Mesothelial cell of epicardium (in vitro differentiated cells): ENCODE data around the gene DLG4. TPM values are rescaled to one million over a fixed set of nuclear protein-coding genes. Genes with fewer than 3 reads are reported as not detected.
A peak's percentile ranks its signal among the peaks of the same experiment; 100 is the strongest.

Experiments used
- DNase-seq, 2 experiments: peaks; one replicate each; pipeline ENCODE4 v3.0.0; 2021; ENCODE audit warnings: low spot score in 2 of 2; ENCODE audit not compliant: unreplicated experiment in 2 of 2
- H3K27ac Mint-ChIP-seq: 2 replicates; pipeline ENCODE4 v1.8.0; 2021; ENCODE audit warnings: mixed read lengths
- H3K27me3 Mint-ChIP-seq: 2 replicates; pipeline ENCODE4 v1.8.0; 2021; ENCODE audit warnings: low read depth, mixed read lengths
- H3K36me3 Mint-ChIP-seq: 2 replicates; pipeline ENCODE4 v1.8.0; 2021; ENCODE audit warnings: mixed read lengths
- H3K4me1 Mint-ChIP-seq: 2 replicates; pipeline ENCODE4 v1.8.0; 2021; ENCODE audit warnings: mixed read lengths
- H3K4me3 Mint-ChIP-seq: 2 replicates; pipeline ENCODE4 v1.8.0; 2021; ENCODE audit warnings: mild to moderate bottlenecking, moderate library complexity, mixed read lengths
- H3K9me3 Mint-ChIP-seq: 2 replicates; pipeline ENCODE4 v1.8.0; 2021; ENCODE audit warnings: mixed read lengths
- total RNA-seq: library from RNA; stranded (reverse); gene quantifications from 3 replicates; pipeline ENCODE4 v1.2.1, GENCODE V29; 2021
- TF ChIP-seq, protein P1 (sequence below): fragments of 200-600 bp; sonication (generic); IDR thresholded peaks from one replicate; pipeline ENCODE4 v1.5.0; 2021; ENCODE audit warnings: antibody characterized with exemption; ENCODE audit not compliant: unreplicated experiment

The DLG4 gene
- total RNA-seq, 1 donor from 2014 or later, result 62.4 TPM

DNA sequence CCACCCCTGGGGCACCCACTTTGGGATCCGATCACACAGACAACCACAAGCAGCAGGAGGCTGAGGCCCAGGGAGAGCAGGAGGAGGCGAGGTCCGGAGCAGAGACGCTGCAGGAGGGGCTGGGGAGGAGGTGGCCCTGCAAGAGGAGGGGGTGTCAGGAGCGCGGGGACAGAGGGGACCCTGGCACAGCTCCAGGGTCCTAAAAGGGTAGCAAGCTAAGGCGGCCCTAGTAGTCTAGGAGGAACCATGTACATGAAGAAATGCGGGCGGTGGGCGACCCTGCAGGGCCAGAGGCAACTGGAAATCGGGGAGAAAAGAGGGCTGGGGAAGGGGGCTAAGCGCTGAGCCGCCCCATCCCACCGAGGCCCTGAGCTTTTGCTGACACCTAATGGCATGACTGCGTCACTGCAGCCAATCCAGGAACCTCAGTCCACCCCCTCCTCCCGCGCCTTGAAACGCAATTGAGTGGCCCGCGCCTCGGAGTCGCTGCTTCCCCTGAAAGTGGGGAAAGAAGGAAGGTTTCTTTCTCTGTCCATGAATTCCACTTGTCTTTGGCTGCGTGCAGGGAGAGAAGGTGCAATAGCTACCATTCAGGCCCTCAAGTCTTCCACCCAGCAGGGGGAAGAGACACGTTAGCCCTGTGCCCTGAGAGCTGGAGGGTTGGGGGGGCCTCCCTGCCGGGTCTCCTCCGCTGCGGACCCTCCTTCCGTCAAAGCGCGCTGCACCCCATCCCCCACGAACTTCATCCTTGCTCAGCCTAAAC, 42.3 kb downstream of the DLG4 start:
- H3K27me3 Mint-ChIP-seq, result no peaks in the 10 kb centered on the region
- no peak overlapping the region for H3K27ac Mint-ChIP-seq
- H3K4me3 Mint-ChIP-seq, result no peak overlapping the region
- peaks cover 6% of the 10 kb centered on the region for H3K36me3 Mint-ChIP-seq
- no peaks in the 10 kb centered on the region for H3K9me3 Mint-ChIP-seq
- DNase-seq, result peak; percentile 69 to 88
- H3K4me1 Mint-ChIP-seq, result peaks cover 9% of the 10 kb centered on the region
- TF ChIP-seq, protein P1, sequence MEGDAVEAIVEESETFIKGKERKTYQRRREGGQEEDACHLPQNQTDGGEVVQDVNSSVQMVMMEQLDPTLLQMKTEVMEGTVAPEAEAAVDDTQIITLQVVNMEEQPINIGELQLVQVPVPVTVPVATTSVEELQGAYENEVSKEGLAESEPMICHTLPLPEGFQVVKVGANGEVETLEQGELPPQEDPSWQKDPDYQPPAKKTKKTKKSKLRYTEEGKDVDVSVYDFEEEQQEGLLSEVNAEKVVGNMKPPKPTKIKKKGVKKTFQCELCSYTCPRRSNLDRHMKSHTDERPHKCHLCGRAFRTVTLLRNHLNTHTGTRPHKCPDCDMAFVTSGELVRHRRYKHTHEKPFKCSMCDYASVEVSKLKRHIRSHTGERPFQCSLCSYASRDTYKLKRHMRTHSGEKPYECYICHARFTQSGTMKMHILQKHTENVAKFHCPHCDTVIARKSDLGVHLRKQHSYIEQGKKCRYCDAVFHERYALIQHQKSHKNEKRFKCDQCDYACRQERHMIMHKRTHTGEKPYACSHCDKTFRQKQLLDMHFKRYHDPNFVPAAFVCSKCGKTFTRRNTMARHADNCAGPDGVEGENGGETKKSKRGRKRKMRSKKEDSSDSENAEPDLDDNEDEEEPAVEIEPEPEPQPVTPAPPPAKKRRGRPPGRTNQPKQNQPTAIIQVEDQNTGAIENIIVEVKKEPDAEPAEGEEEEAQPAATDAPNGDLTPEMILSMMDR, result peak; percentile 78

DNA sequence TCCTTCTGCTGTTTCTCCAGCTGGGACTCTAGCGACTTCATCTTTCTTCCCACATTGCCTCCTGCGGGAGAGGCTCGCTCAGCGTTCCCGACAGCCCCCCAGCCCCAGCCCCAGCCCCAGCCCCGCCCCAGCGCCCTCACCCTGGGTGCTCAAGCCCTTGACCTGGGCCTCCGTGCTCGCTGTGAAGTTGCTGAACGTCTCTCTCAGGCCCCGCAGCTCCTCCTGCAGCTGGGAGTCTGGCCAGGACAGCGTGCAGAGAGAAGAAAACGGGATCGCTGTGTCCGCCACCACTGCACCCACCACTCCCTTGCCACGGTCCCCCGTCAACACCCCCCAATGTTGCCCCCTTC, 42.8 kb downstream of the DLG4 start:
- Mint-ChIP-seq H3K4me1 (peaks cover 9% of the 10 kb centered on the region), H3K27me3 (no peaks in the 10 kb centered on the region), H3K27ac (no peak overlapping the region), H3K36me3 (peaks cover 7% of the 10 kb centered on the region), H3K9me3 (no peaks in the 10 kb centered on the region), H3K4me3 (no peak overlapping the region)
- TF ChIP-seq, protein P1, result no peak
- DNase-seq, result no peak

DNA sequence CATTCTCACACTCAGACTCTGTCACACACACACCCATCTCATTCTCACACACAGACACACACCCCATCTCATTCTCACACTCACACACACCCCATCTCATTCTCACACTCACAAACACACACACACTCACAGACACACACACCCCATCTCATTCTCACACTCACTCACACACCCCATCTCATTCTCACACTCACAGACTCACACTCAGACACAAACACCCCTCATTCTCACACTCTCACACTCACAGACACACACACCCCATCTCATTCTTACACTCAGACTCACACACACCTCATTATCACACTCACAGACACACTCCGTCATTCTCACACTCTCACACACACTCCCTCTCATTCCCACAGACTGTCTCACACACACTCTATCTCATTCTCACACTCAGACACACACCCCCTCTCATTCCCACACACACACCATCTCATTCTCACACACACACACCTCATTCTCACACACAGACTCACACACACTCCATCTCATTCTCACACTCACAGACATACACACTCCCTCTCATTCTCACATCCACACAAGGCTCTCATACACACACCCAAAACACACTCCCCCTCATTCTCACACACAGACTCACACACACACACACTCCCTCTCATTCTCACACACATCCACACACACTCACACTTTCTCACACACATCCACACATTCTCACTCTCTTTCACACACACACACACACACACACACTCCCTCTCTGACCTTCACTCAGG, 43.4 kb downstream of the DLG4 start:
- no peaks in the 10 kb centered on the region for H3K9me3 Mint-ChIP-seq
- H3K27me3 Mint-ChIP-seq, result no peaks in the 10 kb centered on the region
- peaks cover 9% of the 10 kb centered on the region for H3K4me1 Mint-ChIP-seq
- H3K27ac Mint-ChIP-seq, result no peak overlapping the region
- peaks cover 7% of the 10 kb centered on the region for H3K36me3 Mint-ChIP-seq
- TF ChIP-seq, protein P1, result no peak
- DNase-seq, result no peak
- no peak overlapping the region for H3K4me3 Mint-ChIP-seq

DNA sequence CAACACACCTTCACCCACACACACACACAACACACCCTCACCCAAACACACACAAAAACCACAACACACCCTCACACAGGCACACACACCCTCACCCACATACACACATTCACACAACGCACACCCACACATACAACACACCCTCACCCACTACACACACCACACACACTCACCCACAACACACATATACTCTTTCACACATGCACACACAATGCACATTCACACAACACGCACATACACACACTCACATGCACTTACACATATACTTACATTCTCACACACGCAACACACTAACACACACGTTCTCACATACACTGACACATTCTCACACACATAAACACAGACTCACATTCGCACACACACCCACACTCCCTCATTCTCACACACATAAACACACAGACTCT, 44.3 kb downstream of the DLG4 start:
- TF ChIP-seq, protein P1, result no peak
- no peak overlapping the region for H3K27ac Mint-ChIP-seq
- H3K4me3 Mint-ChIP-seq, result no peak overlapping the region
- peaks cover 9% of the 10 kb centered on the region for H3K4me1 Mint-ChIP-seq
- DNase-seq, result no peak
- H3K9me3 Mint-ChIP-seq, result no peaks in the 10 kb centered on the region
- peaks cover 7% of the 10 kb centered on the region for H3K36me3 Mint-ChIP-seq
- H3K27me3 Mint-ChIP-seq, result no peaks in the 10 kb centered on the region

DNA sequence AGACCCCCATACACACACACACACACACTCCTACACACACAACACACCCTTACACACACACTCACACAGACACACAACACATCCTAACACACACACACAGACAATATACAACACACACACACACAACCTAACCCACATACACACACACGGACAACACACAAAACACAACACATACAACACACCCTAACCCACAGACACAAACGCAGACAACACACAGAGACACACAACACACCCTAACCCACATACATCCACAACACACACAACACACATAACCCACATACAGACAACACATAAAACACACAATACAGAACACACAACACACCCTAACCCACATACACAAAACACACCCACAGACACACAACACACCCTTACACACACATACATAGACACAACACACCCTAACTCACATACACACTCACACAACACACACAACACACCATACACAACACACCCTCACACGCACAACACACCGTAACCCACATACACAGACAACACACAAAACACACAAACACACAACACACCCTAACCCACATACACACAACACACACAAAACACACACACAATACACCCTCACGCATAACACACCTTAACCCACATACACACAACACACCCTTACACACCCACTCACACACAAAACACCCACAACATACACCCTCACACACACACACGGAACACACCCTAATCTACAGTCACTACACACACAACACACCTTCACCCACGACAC, 44.9 kb downstream of the DLG4 start:
- peaks cover 7% of the 10 kb centered on the region for H3K36me3 Mint-ChIP-seq
- H3K9me3 Mint-ChIP-seq, result no peaks in the 10 kb centered on the region
- H3K4me3 Mint-ChIP-seq, result no peak overlapping the region

More for the DNA sequence above, 44.9 kb downstream of the DLG4 start:
- Mint-ChIP-seq H3K4me1 (peaks cover 9% of the 10 kb centered on the region), H3K27ac (no peak overlapping the region), H3K27me3 (no peaks in the 10 kb centered on the region)
- TF ChIP-seq, protein P1, result no peak
- DNase-seq, result no peak
